ENCODE measurements around the gene ALB.
A peak's percentile ranks its signal among the peaks of the same experiment; 100 is the strongest.

Gene ALB

GRCh38 chr4:73432169-73433000, 28.3 kb downstream of the ALB start:
- no peak for DNase-seq

- no peak for DNase-seq
Measured at GRCh38 chr4:73433140-73433539, 29.1 kb downstream of the ALB start.

GRCh38 chr4:73434311-73434710, 30.2 kb downstream of the ALB start:
- DNase-seq, result no peak

GRCh38 chr4:73435984-73436383, 31.9 kb downstream of the ALB start, which contains the start of gene AFP:
AFP (plus strand) TSS chr4:73436221; CDS start chr4:73436263, 42 bp downstream.
- no peak for DNase-seq

GRCh38 chr4:73436674-73437557, 32.8 kb downstream of the ALB start:
- no peak for DNase-seq

- DNase-seq, result no peak
Measured at GRCh38 chr4:73437558-73437956, 33.5 kb downstream of the ALB start.

GRCh38 chr4:73438048-73438447, 34.0 kb downstream of the ALB start:
- DNase-seq, result no peak

GRCh38 chr4:73438582-73439215, 34.6 kb downstream of the ALB start:
- no peak for DNase-seq

GRCh38 chr4:73439445-73439844, 35.4 kb downstream of the ALB start:
- DNase-seq, result no peak

GRCh38 chr4:73439991-73440390, 35.9 kb downstream of the ALB start:
- DNase-seq, result no peak

- no peak for DNase-seq
Measured at GRCh38 chr4:73440653-73441052, 36.6 kb downstream of the ALB start.

- no peak for DNase-seq
Measured at GRCh38 chr4:73442275-73442674, 38.2 kb downstream of the ALB start.

GRCh38 chr4:73443224-73443623, 39.1 kb downstream of the ALB start:
- DNase-seq, result no peak

GRCh38 chr4:73445383-73446335, 41.6 kb downstream of the ALB start:
- DNase-seq, result no peak

- peak; percentile 85 for DNase-seq
Measured at GRCh38 chr4:73446336-73446938, 42.4 kb downstream of the ALB start.

GRCh38 chr4:73447671-73448070, 43.6 kb downstream of the ALB start:
- DNase-seq, result no peak

GRCh38 chr4:73448448-73449203, 44.5 kb downstream of the ALB start:
- DNase-seq, result no peak

GRCh38 chr4:73450398-73451004, 46.4 kb downstream of the ALB start:
- DNase-seq, result peak; percentile 59

GRCh38 chr4:73451404-73451803, 47.3 kb downstream of the ALB start:
- DNase-seq, result no peak

- no peak for DNase-seq
Measured at GRCh38 chr4:73451981-73452747, 48.1 kb downstream of the ALB start.

All from NCI-H187 treated with DMSO at 0.1 percent for 48 hours (cell line).